ENCODE data around the gene TMEM35B. TPM values are rescaled to one million over a fixed set of nuclear protein-coding genes. Genes with fewer than 3 reads are reported as not detected.

TMEM35B gene
- total and polyA plus RNA-seq, 8 donors, result 2.0 to 131 (median 16.4) TPM

DNA sequence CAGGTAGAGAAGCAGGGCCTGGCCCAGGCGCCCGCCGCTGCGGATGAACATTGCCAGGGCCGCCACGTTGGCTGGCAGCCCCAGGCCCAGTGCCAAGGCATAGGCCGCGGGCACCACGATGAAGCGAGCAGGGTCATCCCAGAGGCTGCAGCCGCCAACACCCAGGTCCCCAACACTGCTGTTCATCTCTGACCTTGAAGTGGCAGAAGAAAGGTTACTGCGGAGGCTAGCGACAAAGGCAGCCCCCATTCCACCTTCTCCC, 8.0 kb downstream of the TMEM35B start:
- DNase-seq, result no peak
- no peak overlapping the region for H3K27ac ChIP-seq
- no peaks in the 10 kb centered on the region for H3K27me3 ChIP-seq
- intact Hi-C loops (cut with DNase I; ENCODE audit: low total_unique reads), result no loop called here
- H3K4me3 ChIP-seq, result no peak overlapping the region
- TF ChIP-seq EP300 (IDR thresholded peaks at IDR 0.05) (no peak), POLR2A (IDR thresholded peaks at IDR 0.05) (no peak), POLR2AphosphoS5 (IDR thresholded peaks at IDR 0.05) (no peak), CTCF (IDR thresholded peaks at IDR 0.05) (no peak)
- no peaks in the 10 kb centered on the region for H3K9me3 ChIP-seq
- H3K36me3 ChIP-seq, result peaks cover 0 to 39% (median 28%) of the 10 kb centered on the region in 4 donors
- WGBS, 5 donors, result 87 to 100% (median 93%) methylated on average over 6 to 13 of the region's 13 CpGs
- H3K4me1 ChIP-seq, result peaks cover 0 to 4% (median under 1%) of the 10 kb centered on the region in 4 donors

GRCh38 chr1:34976384-34977209, 8.6 kb downstream of the TMEM35B start:
- intact Hi-C loops (cut with DNase I; ENCODE audit: low total_unique reads), result no loop called here

GRCh38 chr1:34975771-34976170, 9.4 kb downstream of the TMEM35B start:
- peaks cover 0 to 25% (median 15%) of the 10 kb centered on the region in 4 donors for H3K36me3 ChIP-seq
- intact Hi-C loops (cut with DNase I; ENCODE audit: low total_unique reads), result no loop called here
- no peak overlapping the region for H3K4me3 ChIP-seq
- TF ChIP-seq POLR2AphosphoS5 (IDR thresholded peaks at IDR 0.05) (no peak), CTCF (IDR thresholded peaks at IDR 0.05) (no peak), POLR2A (IDR thresholded peaks at IDR 0.05) (no peak), EP300 (IDR thresholded peaks at IDR 0.05) (no peak)
- peaks cover 0 to 4% (median 0%) of the 10 kb centered on the region in 4 donors for H3K4me1 ChIP-seq
- WGBS, 5 donors, result 80 to 88% (median 82%) methylated on average over 6 of the region's 6 CpGs
- H3K27ac ChIP-seq, result no peak overlapping the region
- DNase-seq, result no peak
- no peaks in the 10 kb centered on the region for H3K9me3 ChIP-seq
- no peaks in the 10 kb centered on the region for H3K27me3 ChIP-seq

More at GRCh38 chr1:34976384-34977209, 8.6 kb downstream of the TMEM35B start:
- WGBS, 5 donors, result 59 to 71% (median 66%) methylated on average over 22 to 72 of the region's 72 CpGs
- Histone ChIP-seq H3K4me3 (no peak overlapping the region), H3K27ac (no peak overlapping the region), H3K36me3 (peaks cover 0 to 33% (median 23%) of the 10 kb centered on the region in 4 donors), H3K9me3 (no peaks in the 10 kb centered on the region), H3K4me1 (peaks cover 0 to 4% (median 0%) of the 10 kb centered on the region in 4 donors), H3K27me3 (no peaks in the 10 kb centered on the region)
- no peak for TF ChIP-seq POLR2A (IDR thresholded peaks at IDR 0.05)
- no peak for TF ChIP-seq CTCF (IDR thresholded peaks at IDR 0.05)
- no peak for TF ChIP-seq POLR2AphosphoS5 (IDR thresholded peaks at IDR 0.05)
- no peak for TF ChIP-seq EP300 (IDR thresholded peaks at IDR 0.05)
- DNase-seq, result no peak

DNA sequence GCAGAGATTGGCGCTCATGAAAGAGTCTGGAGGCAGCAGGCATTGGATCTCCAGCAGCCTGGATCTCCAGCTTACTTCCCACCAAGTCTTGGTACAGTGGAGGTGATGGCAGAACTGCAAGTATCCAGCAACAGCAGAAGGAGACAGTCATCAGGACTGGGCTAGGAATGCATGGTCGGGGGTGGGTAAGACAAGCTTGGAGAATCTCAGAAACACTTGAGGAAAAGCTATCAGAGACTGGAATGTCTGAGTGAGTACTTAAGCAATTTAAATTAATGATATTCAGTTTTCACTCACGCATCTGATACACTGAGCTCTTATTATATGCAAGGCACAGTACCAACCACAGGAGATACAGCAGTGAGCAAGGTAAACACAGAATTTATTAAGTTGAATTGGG, 9.8 kb downstream of the TMEM35B start:
- intact Hi-C loops (cut with DNase I; ENCODE audit: low total_unique reads), result no loop called here
- 77 to 95% (median 87%) methylated on average over 3 of the region's 3 CpGs for WGBS, 5 donors
- peaks cover 0 to 22% (median 12%) of the 10 kb centered on the region in 4 donors for H3K36me3 ChIP-seq

More for the DNA sequence above, 9.8 kb downstream of the TMEM35B start:
- H3K27ac ChIP-seq, result no peak overlapping the region
- H3K9me3 ChIP-seq, result no peaks in the 10 kb centered on the region
- TF ChIP-seq CTCF (IDR thresholded peaks at IDR 0.05), result no peak
- TF ChIP-seq POLR2A (IDR thresholded peaks at IDR 0.05), result no peak
- H3K4me3 ChIP-seq, result no peak overlapping the region
- peaks cover 0 to 4% (median 0%) of the 10 kb centered on the region in 4 donors for H3K4me1 ChIP-seq
- no peak for DNase-seq
- no peaks in the 10 kb centered on the region for H3K27me3 ChIP-seq

All from stomach (tissue), 9 donors.